Measurements from ENCODE around the gene PLXNA4. TPM values are rescaled to one million over a fixed set of nuclear protein-coding genes. Genes with fewer than 3 reads are reported as not detected.
"Not testable (repeated sequence)": the region's sequence is repeated elsewhere in the genome, so short reads cannot be mapped to it uniquely, and the experiment has no call there.

PLXNA4 gene
- total and polyA plus RNA-seq, 2 experiments from 2014 or later, result 0.08 to 0.80 TPM

GRCh38 chr7:132168239-132168638 is 408.0 kb downstream of the PLXNA4 start:
- H3K79me2 ChIP-seq (replicated peaks; ENCODE audit: insufficient read depth), result no peaks in the 10 kb centered on the region
- TF ChIP-seq STAT1 (IDR thresholded peaks at IDR 0.05; ENCODE audit: unreplicated experiment), result no peak
- no peaks in the 10 kb centered on the region for H3K27me3 ChIP-seq (ENCODE audit: insufficient read depth)
- H3K36me3 ChIP-seq (ENCODE audit: insufficient read depth), result no peaks in the 10 kb centered on the region
- Mint-ChIP-seq H3K4me3 (no peak overlapping the region), H3K27me3 (ENCODE audit: insufficient read depth, low read depth, poor library complexity) (peaks cover 11% of the 10 kb centered on the region), H3K36me3 (ENCODE audit: low read depth) (no peaks in the 10 kb centered on the region), H3K4me1 (peaks cover 6% of the 10 kb centered on the region; the same call in 2 of the 3 replicates), H3K9me3 (no peaks in the 10 kb centered on the region), H3K27ac (no peak overlapping the region)
- no peaks in the 10 kb centered on the region for H3K4me1 ChIP-seq (ENCODE audit: insufficient read depth)
- H3K9me2 ChIP-seq (ENCODE audit: insufficient read depth), result 0 out of 2 replicates have a peak, but pooled peaks cover 5% of the 10 kb centered on the region
- H2AFZ ChIP-seq, result no peak overlapping the region
- H3K4me2 ChIP-seq, result no peak overlapping the region
- no peak for DNase-seq (ENCODE audit: low spot score)
- H4K20me1 ChIP-seq (replicated peaks; ENCODE audit: insufficient read depth), result no peaks in the 10 kb centered on the region
- no peak overlapping the region for H3K4me3 ChIP-seq
- H3K27ac ChIP-seq (ENCODE audit: low read depth), result no peak overlapping the region
- H3F3A ChIP-seq (replicated peaks; ENCODE audit: low read depth), result no peaks in the 10 kb centered on the region
- no peak for ATAC-seq

GRCh38 chr7:132165695-132166094 is 410.6 kb downstream of the PLXNA4 start:
- H4K20me1 ChIP-seq (replicated peaks; ENCODE audit: insufficient read depth); H3K27me3 ChIP-seq (ENCODE audit: insufficient read depth); DNase-seq (ENCODE audit: low spot score); H3K9me3 Mint-ChIP-seq; H3K36me3 ChIP-seq (ENCODE audit: insufficient read depth); H3K36me3 Mint-ChIP-seq (ENCODE audit: low read depth); H3K27me3 Mint-ChIP-seq (ENCODE audit: insufficient read depth, low read depth, poor library complexity); H3K79me2 ChIP-seq (replicated peaks; ENCODE audit: insufficient read depth); H3K4me3 ChIP-seq; H3K27ac ChIP-seq (ENCODE audit: low read depth); H2AFZ ChIP-seq; H3K4me1 ChIP-seq (ENCODE audit: insufficient read depth); H3F3A ChIP-seq (replicated peaks; ENCODE audit: low read depth); H3K4me3 Mint-ChIP-seq; H3K27ac Mint-ChIP-seq; H3K4me2 ChIP-seq; H3K9me2 ChIP-seq (ENCODE audit: insufficient read depth); ATAC-seq: not testable (repeated sequence)
- peaks cover 19% of the 10 kb centered on the region for H3K4me1 Mint-ChIP-seq

- H3K4me3 Mint-ChIP-seq, result no peak overlapping the region
- Histone ChIP-seq H3K36me3 (ENCODE audit: insufficient read depth) (no peaks in the 10 kb centered on the region), H3K4me3 (no peak overlapping the region), H2AFZ (no peak overlapping the region), H3K79me2 (replicated peaks; ENCODE audit: insufficient read depth) (no peaks in the 10 kb centered on the region), H3K9me2 (ENCODE audit: insufficient read depth) (0 out of 2 replicates have a peak, but pooled peaks cover 5% of the 10 kb centered on the region), H3K27ac (ENCODE audit: low read depth) (no peak overlapping the region), H3K4me2 (no peak overlapping the region), H3K4me1 (ENCODE audit: insufficient read depth) (no peaks in the 10 kb centered on the region), H3K27me3 (ENCODE audit: insufficient read depth) (no peaks in the 10 kb centered on the region), H3F3A (replicated peaks; ENCODE audit: low read depth) (no peaks in the 10 kb centered on the region), H4K20me1 (replicated peaks; ENCODE audit: insufficient read depth) (no peaks in the 10 kb centered on the region)
- no peak for TF ChIP-seq CTCF (conservative IDR thresholded peaks at IDR 0.05; ENCODE audit: low read depth in 2 of 2)
- no peak overlapping the region for H3K27ac Mint-ChIP-seq
- no peak for ATAC-seq
- H3K36me3 Mint-ChIP-seq (ENCODE audit: low read depth), result no peaks in the 10 kb centered on the region
- H3K4me1 Mint-ChIP-seq, result peaks cover 16% of the 10 kb centered on the region
- DNase-seq (ENCODE audit: low spot score), result no peak
- no peaks in the 10 kb centered on the region for H3K9me3 Mint-ChIP-seq
- peaks cover 6% of the 10 kb centered on the region for H3K27me3 Mint-ChIP-seq (ENCODE audit: insufficient read depth, low read depth, poor library complexity)
These were observed 411.6 kb downstream of the PLXNA4 start for GRCh38 chr7:132164558-132165125.

All from GM23338 (cell line).